HG02970 (cell line): ENCODE results near the gene HELLS.
"Not testable (repeated sequence)": the region's sequence is repeated elsewhere in the genome, so short reads cannot be mapped to it uniquely, and the experiment has no call there.

Experiments used
- ATAC-seq: cut with Tn5 transposase; IDR thresholded peaks from one replicate; pipeline ENCODE4 v1.9.1; 2021; ENCODE audit warnings: mild to moderate bottlenecking, moderate library complexity, moderate number of reproducible peaks; ENCODE audit not compliant: unreplicated experiment, low FRiP score

The HELLS gene

GRCh38 chr10:94545391-94546048 lies at the start of gene HELLS:
TSS of gene HELLS (plus strand) at chr10:94545788. CDS start at chr10:94545922, 134 bp downstream.
- ATAC-seq, result peak; percentile 63

- no peak for ATAC-seq
Measured at GRCh38 chr10:94496010-94496409, 49.6 kb upstream of the HELLS start.

DNA sequence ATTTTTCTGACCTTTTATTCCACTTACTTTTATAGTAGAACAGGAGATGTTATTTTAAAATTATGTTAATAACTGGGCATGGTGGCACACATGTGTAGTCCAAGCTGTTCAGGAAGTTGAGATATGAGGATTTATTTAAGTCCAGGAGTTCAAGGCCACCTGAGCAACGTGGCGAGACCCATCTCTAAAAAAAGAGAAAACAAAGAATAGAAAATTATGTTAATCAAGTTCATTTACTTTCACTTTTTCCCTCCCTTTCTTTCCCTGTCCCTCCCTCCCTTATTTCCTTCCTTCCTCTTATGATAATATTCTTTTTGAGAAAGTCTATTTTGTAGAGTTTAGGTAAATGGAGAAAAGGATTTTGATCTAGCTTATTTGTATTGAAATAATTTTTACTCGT lies 48.9 kb upstream of the HELLS start:
- no peak for ATAC-seq

- no peak for ATAC-seq
Measured at GRCh38 chr10:94500063-94500462, 45.5 kb upstream of the HELLS start.

- ATAC-seq, result no peak
Measured at GRCh38 chr10:94521276-94522250, 24.0 kb upstream of the HELLS start.

DNA sequence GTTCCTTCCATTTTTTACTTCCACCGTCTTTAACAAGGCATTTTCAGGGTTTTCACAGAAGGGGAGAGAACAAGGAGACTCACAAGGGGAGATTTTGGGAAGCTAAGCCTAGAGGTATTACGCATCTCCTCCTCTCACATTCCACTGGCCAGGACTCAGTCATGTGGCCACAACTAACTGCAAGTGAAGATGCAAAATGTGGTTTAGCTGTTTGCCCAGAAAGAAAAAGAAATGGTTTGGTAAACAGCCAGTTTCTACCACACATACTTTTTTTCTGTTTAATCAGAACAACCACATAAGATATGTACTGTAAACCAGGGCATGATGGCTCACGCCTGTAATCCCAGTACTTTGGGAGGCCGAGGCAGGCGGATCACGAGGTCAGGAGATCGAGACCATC lies 21.4 kb upstream of the HELLS start:
- ATAC-seq, result no peak

GRCh38 chr10:94524711-94525110 lies 20.9 kb upstream of the HELLS start:
- no peak for ATAC-seq

DNA sequence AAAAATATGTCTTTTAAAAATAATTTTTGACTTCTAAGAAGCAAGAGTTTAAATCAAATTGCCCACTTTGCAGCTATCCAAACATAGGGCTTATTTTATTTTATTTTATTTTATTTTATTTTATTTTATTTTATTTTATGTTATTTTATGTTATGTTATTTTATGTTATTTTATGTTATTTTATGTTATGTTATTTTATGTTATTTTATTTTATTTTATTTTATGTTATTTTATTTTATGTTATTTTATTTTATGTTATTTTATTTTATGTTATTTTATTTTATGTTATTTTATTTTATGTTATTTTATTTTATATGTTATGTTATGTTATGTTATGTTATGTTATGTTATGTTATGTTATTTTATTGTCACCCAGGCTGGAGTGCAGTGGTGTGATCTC lies 14.0 kb upstream of the HELLS start:
- not testable (repeated sequence) for ATAC-seq

GRCh38 chr10:94533027-94533426 lies 12.6 kb upstream of the HELLS start:
- no peak for ATAC-seq

DNA sequence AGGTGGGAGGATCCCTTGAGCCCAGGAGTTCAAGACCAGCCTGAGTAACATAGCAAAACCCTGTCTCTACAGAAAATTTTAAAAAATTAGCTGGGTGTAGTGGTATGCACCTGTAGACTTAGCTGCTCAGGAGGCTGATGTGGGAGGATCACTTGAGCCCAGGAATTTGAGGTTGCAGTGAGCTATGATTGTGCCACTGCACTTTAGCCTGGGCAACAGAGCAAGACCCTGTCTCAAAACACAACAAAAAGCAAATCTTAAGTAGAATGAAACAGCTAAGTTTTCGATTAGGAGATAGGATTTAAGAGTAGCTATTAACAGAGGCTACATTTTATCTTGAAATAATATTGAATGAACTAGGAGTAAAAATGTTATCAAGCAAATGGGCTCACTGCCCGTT lies 3.3 kb upstream of the HELLS start:
- ATAC-seq, result not testable (repeated sequence)

- ATAC-seq, result no peak
Measured at GRCh38 chr10:94546049-94546900, 687 bp downstream of the HELLS start.

- ATAC-seq, result no peak
Measured at GRCh38 chr10:94546901-94547185, 1.3 kb downstream of the HELLS start.

GRCh38 chr10:94549221-94549620 lies 3.6 kb downstream of the HELLS start:
- no peak for ATAC-seq

GRCh38 chr10:94567714-94568307 lies 22.2 kb downstream of the HELLS start:
- ATAC-seq, result not testable (repeated sequence)

DNA sequence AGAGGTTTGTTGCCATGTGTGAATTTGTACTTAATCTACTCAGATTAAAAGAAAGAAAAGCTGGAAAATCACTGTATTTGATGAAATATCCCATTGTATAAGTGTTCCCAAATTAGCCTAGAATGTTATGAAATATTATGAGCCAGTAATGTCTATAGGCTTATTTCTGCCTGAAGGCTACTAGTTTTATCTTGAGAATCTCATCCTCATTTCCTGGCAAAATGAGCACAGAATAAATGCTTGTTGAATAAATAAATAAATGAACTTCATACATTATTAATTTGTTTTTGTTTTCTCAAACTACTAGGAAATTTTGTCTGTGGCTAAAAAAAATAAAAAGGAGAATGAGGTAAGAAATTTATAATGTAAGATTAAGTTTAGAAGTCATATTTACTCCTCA lies 25.5 kb downstream of the HELLS start:
- no peak for ATAC-seq

DNA sequence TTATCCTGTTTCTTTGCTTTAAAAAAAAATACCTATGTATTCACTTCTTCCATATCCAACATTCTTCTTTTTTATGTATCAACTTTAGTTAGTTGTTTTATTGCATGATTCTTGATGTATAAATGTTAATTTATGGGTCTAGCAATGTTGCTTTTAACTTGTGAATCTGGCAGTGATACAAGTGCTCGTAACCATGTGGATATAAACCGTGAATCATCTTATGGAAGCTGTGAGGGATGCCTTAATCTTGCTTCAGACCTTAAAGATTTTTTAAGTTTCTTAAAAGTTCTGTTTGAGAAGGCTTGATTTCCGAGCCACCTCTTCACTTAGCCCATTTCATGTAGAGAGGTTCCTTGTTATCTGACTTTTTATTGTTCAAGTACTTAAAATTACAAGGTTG lies 25.9 kb downstream of the HELLS start:
- ATAC-seq, result no peak

GRCh38 chr10:94578790-94579189 lies 33.2 kb downstream of the HELLS start:
- ATAC-seq, result no peak

GRCh38 chr10:94583124-94583523 lies 37.5 kb downstream of the HELLS start:
- ATAC-seq, result no peak

DNA sequence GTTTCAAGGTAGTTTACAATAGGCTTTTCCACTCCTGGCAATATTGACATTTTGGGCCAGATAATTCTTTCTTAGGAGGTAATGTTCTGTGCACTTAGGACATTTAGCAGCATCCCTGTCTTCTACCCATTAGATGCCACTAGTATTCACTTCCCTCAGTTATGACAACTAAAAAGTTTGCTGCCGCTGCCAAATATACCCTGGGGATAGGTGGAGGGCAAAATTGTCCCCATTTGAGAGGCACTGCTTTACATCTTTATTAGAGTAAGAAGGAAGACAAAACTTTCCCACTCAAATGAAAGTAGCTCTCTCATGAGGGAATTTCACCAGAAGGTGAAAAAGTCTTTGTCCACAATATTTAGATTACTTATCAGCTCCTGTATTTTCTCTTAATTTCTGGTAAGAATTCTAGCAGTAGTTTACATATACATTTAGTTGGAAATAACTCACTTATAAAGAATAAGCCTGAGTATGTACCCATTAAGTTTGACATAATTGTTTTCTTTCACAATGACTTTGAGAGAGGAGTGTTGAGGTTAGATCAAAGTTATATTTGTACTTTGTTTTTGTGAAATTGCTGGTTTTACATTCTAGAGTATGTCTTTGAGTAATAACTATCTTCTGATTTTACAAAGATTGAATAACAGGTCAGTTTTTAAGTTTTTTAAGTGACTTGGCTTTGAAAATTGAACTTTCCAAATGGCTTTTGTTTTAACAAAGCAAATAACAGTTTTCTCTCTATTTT lies 46.0 kb downstream of the HELLS start:
- no peak for ATAC-seq
